ENCODE results near the gene MRPS27. TPM values are rescaled to one million over a fixed set of nuclear protein-coding genes. Genes with fewer than 3 reads are reported as not detected.
A peak's percentile ranks its signal among the peaks of the same experiment; 100 is the strongest.

Gene MRPS27
- total RNA-seq, 4 donors from 2014 or later: 48.6 to 57.9 (median 55.1) TPM

GRCh38 chr5:72346398-72346797 is 26.4 kb upstream of the MRPS27 start:
- no peak overlapping the region for H3K4me3 ChIP-seq

GRCh38 chr5:72338689-72339209 is 18.7 kb upstream of the MRPS27 start:
- Histone ChIP-seq H3K27me3 (no peaks in the 10 kb centered on the region), H3K27ac (no peak overlapping the region), H3K36me3 (peaks cover 0 to 79% of the 10 kb centered on the region in 2 donors), H3K4me3 (no peak overlapping the region), H3K9me3 (no peaks in the 10 kb centered on the region), H3K4me1 (no peaks in the 10 kb centered on the region)
- no peak for TF ChIP-seq CTCF (IDR thresholded peaks at IDR 0.05)
- no peak for TF ChIP-seq EP300 (IDR thresholded peaks at IDR 0.05)
- no peak for TF ChIP-seq POLR2A (IDR thresholded peaks at IDR 0.05)
- TF ChIP-seq POLR2AphosphoS5 (IDR thresholded peaks at IDR 0.05): no peak
- 86 to 95% methylated on average over 4 of the region's 4 CpGs for WGBS, 2 donors (ENCODE audit: low coverage in 1 of 2)
- no peak for ATAC-seq

More at GRCh38 chr5:72346398-72346797, 26.4 kb upstream of the MRPS27 start:
- no peak for ATAC-seq
- 90% methylated on average over 2 of the region's 2 CpGs for WGBS, 2 donors (ENCODE audit: low coverage in 1 of 2)
- Histone ChIP-seq H3K27me3 (no peaks in the 10 kb centered on the region), H3K9me3 (no peaks in the 10 kb centered on the region), H3K27ac (no peak overlapping the region), H3K36me3 (peaks cover 0 to 61% of the 10 kb centered on the region in 2 donors), H3K4me1 (no peaks in the 10 kb centered on the region)
- TF ChIP-seq POLR2AphosphoS5 (IDR thresholded peaks at IDR 0.05) (no peak), POLR2A (IDR thresholded peaks at IDR 0.05) (no peak), EP300 (IDR thresholded peaks at IDR 0.05) (no peak), CTCF (IDR thresholded peaks at IDR 0.05) (no peak)

- ATAC-seq: no peak
- peaks cover 0 to 77% of the 10 kb centered on the region in 2 donors for H3K36me3 ChIP-seq
- peak overlapping the region in 1 of 4 donors; percentile 22 for H3K27ac ChIP-seq
Observed at GRCh38 chr5:72337159-72337558, 17.1 kb upstream of the MRPS27 start.

GRCh38 chr5:72330712-72331111 is 10.7 kb upstream of the MRPS27 start:
- WGBS, 2 donors (ENCODE audit: low coverage in 1 of 2): 83 to 86% methylated on average over 1 of the region's 1 CpG
- Histone ChIP-seq H3K36me3 (peaks cover 0 to 81% of the 10 kb centered on the region in 2 donors), H3K4me3 (no peak overlapping the region), H3K4me1 (peaks cover 0 to 4% (median 0%) of the 10 kb centered on the region in 3 donors), H3K27ac (no peak overlapping the region), H3K27me3 (no peaks in the 10 kb centered on the region), H3K9me3 (no peaks in the 10 kb centered on the region)
- ATAC-seq: no peak
- no peak for TF ChIP-seq POLR2A (IDR thresholded peaks at IDR 0.05)
- TF ChIP-seq POLR2AphosphoS5 (IDR thresholded peaks at IDR 0.05): no peak
- TF ChIP-seq EP300 (IDR thresholded peaks at IDR 0.05): no peak
- TF ChIP-seq CTCF (IDR thresholded peaks at IDR 0.05): no peak

More at GRCh38 chr5:72337159-72337558, 17.1 kb upstream of the MRPS27 start:
- Histone ChIP-seq H3K9me3 (no peaks in the 10 kb centered on the region), H3K4me1 (no peaks in the 10 kb centered on the region), H3K27me3 (no peaks in the 10 kb centered on the region), H3K4me3 (no peak overlapping the region)
- TF ChIP-seq CTCF (IDR thresholded peaks at IDR 0.05) (no peak), POLR2A (IDR thresholded peaks at IDR 0.05) (no peak), POLR2AphosphoS5 (IDR thresholded peaks at IDR 0.05) (no peak), EP300 (IDR thresholded peaks at IDR 0.05) (no peak)
- WGBS, 2 donors (ENCODE audit: low coverage in 1 of 2): 57 to 86% methylated on average over 1 of the region's 1 CpG

GRCh38 chr5:72328172-72328571 is 8.1 kb upstream of the MRPS27 start:
- TF ChIP-seq POLR2AphosphoS5 (IDR thresholded peaks at IDR 0.05) (peak; percentile 35), EP300 (IDR thresholded peaks at IDR 0.05) (no peak), CTCF (IDR thresholded peaks at IDR 0.05) (no peak), POLR2A (IDR thresholded peaks at IDR 0.05) (no peak)
- Histone ChIP-seq H3K9me3 (no peaks in the 10 kb centered on the region), H3K27ac (no peak overlapping the region), H3K4me1 (peaks cover 0 to 4% (median 0%) of the 10 kb centered on the region in 3 donors), H3K27me3 (no peaks in the 10 kb centered on the region), H3K4me3 (no peak overlapping the region), H3K36me3 (peaks cover 0 to 87% of the 10 kb centered on the region in 2 donors)
- no peak for ATAC-seq
